Vagina (tissue), 2 donors: Measurements from ENCODE around the gene DNAJB8. TPM values are rescaled to one million over a fixed set of nuclear protein-coding genes. Genes with fewer than 3 reads are reported as not detected.

Experiments used
- DNase-seq, 2 donors: peaks; one replicate each; pipeline ENCODE4 v3.0.0-alpha.2; 2017; ENCODE audit errors: extremely low spot score in 2 of 2
- H3K27ac ChIP-seq: fragments of 200-600 bp; sonication (generic); one replicate; pipeline ENCODE4 v1.5.1; 2019
- H3K27me3 ChIP-seq: fragments of 200-600 bp; sonication (generic); one replicate; pipeline ENCODE4 v1.5.1; 2019
- H3K36me3 ChIP-seq, 2 donors: fragments of 200-600 bp; sonication (generic); one replicate each; pipeline ENCODE4 v1.5.1; 2017 to 2019
- H3K4me1 ChIP-seq: fragments of 200-600 bp; sonication (generic); one replicate; pipeline ENCODE4 v1.5.1; 2019
- H3K4me3 ChIP-seq, 2 donors: fragments of 200-600 bp; sonication (generic); 1 replicate in 1 of 2; 2 replicates in 1 of 2; pipeline ENCODE4 v1.5.1; 2016 to 2019
- H3K9me3 ChIP-seq: fragments of 200-600 bp; sonication (generic); one replicate; pipeline ENCODE4 v1.5.1; 2019
- CTCF ChIP-seq, 3 experiments: fragments of 450-650 bp in 2 of 3; fragments of 200-600 bp in 1 of 3; sonication (generic) in 1 of 3; IDR thresholded peaks; one replicate each; pipeline ENCODE4 v1.5.1; 2017 to 2019; ENCODE audit warnings: antibody characterized with exemption in 3 of 3, mild to moderate bottlenecking in 2 of 3, moderate library complexity in 2 of 3
- POLR2A ChIP-seq, 2 donors: fragments of 450-650 bp; IDR thresholded peaks; one replicate each; pipeline ENCODE4 v1.6.1; 2017; ENCODE audit warnings: antibody characterized with exemption in 2 of 2, mild to moderate bottlenecking in 2 of 2, moderate library complexity in 2 of 2
- POLR2AphosphoS5 ChIP-seq, 2 donors: sonication (generic); formaldehyde crosslinking; IDR thresholded peaks; one replicate each; pipeline ENCODE4 v1.9.0; 2017; ENCODE audit warnings: antibody characterized with exemption in 2 of 2, mild to moderate bottlenecking in 2 of 2, low read depth in 1 of 2; ENCODE audit not compliant: insufficient read depth in 1 of 2
- intact Hi-C: fragments of 100-400 bp; cut with DNase I; formaldehyde crosslinking; loops from one replicate; pipeline ENCODE4 v1.15.1; 2023
- total RNA-seq: library from RNA; depleted of rRNA; stranded (reverse); fragments of >200 nt; gene quantifications from one replicate; pipeline ENCODE4 v1.2.3, GENCODE V29; 2016

Gene DNAJB8
- total RNA-seq, 1 donor from 2014 or later, result not detected

DNA sequence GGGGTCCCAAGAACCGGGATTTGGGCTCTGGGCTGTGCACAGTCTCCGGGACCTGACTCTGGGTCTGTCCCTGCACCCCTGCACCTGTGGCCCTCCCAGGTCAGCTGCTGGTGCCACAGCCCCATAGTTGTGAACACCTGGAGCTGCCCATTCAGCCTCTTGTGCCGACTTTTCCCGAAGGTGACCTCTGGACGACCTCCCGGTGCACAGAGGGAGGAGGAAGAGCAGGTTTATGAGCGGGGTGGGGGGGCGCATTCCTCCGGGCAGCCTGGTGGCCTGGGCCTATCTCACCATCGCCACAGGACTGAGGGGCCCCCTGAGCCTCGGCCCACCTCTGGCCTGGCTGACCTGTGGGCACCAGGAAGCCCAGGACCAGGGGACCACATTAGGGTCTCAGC lies 45.3 kb downstream of the DNAJB8 start:
- Histone ChIP-seq H3K27ac (no peak overlapping the region), H3K27me3 (no peaks in the 10 kb centered on the region), H3K4me1 (no peaks in the 10 kb centered on the region), H3K36me3 (no peaks in the 10 kb centered on the region), H3K4me3 (no peak overlapping the region), H3K9me3 (no peaks in the 10 kb centered on the region)
- no peak for DNase-seq
- TF ChIP-seq POLR2A (IDR thresholded peaks at IDR 0.05), result no peak
- TF ChIP-seq CTCF (IDR thresholded peaks at IDR 0.05), result no peak
- TF ChIP-seq POLR2AphosphoS5 (IDR thresholded peaks at IDR 0.05; ENCODE audit: insufficient read depth in 1 of 2, low read depth in 1 of 2), result no peak
- intact Hi-C loops, result no loop called here

GRCh38 chr3:128420720-128421438 lies 45.8 kb downstream of the DNAJB8 start:
- H3K9me3 ChIP-seq, result no peaks in the 10 kb centered on the region
- intact Hi-C loops, result no loop called here
- H3K4me3 ChIP-seq, result no peak overlapping the region
- TF ChIP-seq CTCF (IDR thresholded peaks at IDR 0.05) (no peak), POLR2A (IDR thresholded peaks at IDR 0.05) (no peak)
- H3K27me3 ChIP-seq, result no peaks in the 10 kb centered on the region
- H3K27ac ChIP-seq, result no peak overlapping the region
- DNase-seq, result no peak
- no peaks in the 10 kb centered on the region for H3K36me3 ChIP-seq
- H3K4me1 ChIP-seq, result no peaks in the 10 kb centered on the region

DNA sequence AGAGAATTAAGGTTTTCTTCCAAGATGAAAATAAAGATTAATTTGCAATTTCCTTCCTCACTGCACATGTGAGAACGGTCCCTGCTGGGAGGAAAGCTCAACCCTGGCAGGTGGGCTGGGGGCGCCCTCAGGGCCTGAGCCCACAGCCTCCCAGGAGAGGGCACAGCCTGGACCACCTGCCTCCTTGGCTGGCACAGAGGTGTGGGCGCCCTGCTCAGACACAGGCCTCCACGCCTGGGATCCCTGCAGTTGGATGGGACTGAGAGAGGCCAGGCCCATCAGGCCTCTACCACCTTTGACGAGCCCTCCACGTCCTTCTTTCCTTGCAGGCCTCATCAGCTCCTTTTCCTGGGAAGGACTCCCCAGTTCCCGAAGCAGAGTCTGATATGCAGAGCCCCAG lies 46.4 kb downstream of the DNAJB8 start:
- Histone ChIP-seq H3K36me3 (no peaks in the 10 kb centered on the region), H3K27ac (no peak overlapping the region), H3K27me3 (no peaks in the 10 kb centered on the region), H3K4me3 (no peak overlapping the region), H3K4me1 (no peaks in the 10 kb centered on the region), H3K9me3 (no peaks in the 10 kb centered on the region)
- intact Hi-C loops, result no loop called here
- TF ChIP-seq CTCF (IDR thresholded peaks at IDR 0.05) (no peak), POLR2AphosphoS5 (IDR thresholded peaks at IDR 0.05; ENCODE audit: insufficient read depth in 1 of 2, low read depth in 1 of 2) (no peak), POLR2A (IDR thresholded peaks at IDR 0.05) (no peak)
- DNase-seq, result no peak

GRCh38 chr3:128419311-128419710 lies 47.4 kb downstream of the DNAJB8 start:
- intact Hi-C loops, result loop anchor here (5.0 kb wide), 1 partner anchor 83 kb away; no protein-coding TSS in a partner anchor
- Histone ChIP-seq H3K4me3 (no peak overlapping the region), H3K36me3 (no peaks in the 10 kb centered on the region), H3K4me1 (no peaks in the 10 kb centered on the region), H3K27ac (no peak overlapping the region), H3K9me3 (no peaks in the 10 kb centered on the region), H3K27me3 (no peaks in the 10 kb centered on the region)
- no peak for DNase-seq
- no peak for TF ChIP-seq POLR2A (IDR thresholded peaks at IDR 0.05)
- no peak for TF ChIP-seq CTCF (IDR thresholded peaks at IDR 0.05)
- TF ChIP-seq POLR2AphosphoS5 (IDR thresholded peaks at IDR 0.05; ENCODE audit: insufficient read depth in 1 of 2, low read depth in 1 of 2), result no peak

DNA sequence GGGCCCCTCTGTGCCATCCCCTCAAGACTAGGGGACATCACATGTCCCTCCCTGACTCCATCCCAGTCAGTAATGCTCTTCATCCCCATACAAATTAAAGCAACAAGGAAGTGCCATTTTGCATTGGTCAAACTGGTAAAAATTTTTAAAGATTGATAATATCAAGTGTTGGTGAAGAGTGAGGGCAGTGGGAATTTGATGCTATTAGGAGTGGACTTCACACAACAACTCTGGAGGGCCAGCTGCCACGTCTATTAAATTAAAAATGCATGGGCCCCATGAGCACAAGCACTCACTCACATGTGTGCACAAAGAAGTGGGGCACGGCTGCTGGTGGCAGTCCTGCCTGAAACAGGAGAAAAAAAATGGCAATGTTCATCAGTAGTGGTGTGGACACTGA lies 47.8 kb downstream of the DNAJB8 start:
- H3K9me3 ChIP-seq, result no peaks in the 10 kb centered on the region
- DNase-seq, result no peak
- H3K4me3 ChIP-seq, result no peak overlapping the region
- intact Hi-C loops, result loop anchor here (5.0 kb wide), 1 partner anchor 83 kb away; no protein-coding TSS in a partner anchor
- no peaks in the 10 kb centered on the region for H3K36me3 ChIP-seq
- no peaks in the 10 kb centered on the region for H3K4me1 ChIP-seq
- TF ChIP-seq POLR2AphosphoS5 (IDR thresholded peaks at IDR 0.05; ENCODE audit: insufficient read depth in 1 of 2, low read depth in 1 of 2) (no peak), POLR2A (IDR thresholded peaks at IDR 0.05) (no peak), CTCF (IDR thresholded peaks at IDR 0.05) (no peak)
- H3K27me3 ChIP-seq, result no peaks in the 10 kb centered on the region
- no peak overlapping the region for H3K27ac ChIP-seq
